NCI-H526 treated with DMSO at 0.1 percent for 48 hours (cell line): ENCODE results near the gene PRKACA.
A peak's percentile ranks its signal among the peaks of the same experiment; 100 is the strongest.

ENCODE experiments used
- DNase-seq: peaks from one replicate; lab custom pipeline; 2025; lab: John Stamatoyannopoulos, UW

The PRKACA gene

GRCh38 chr19:14117668-14118164 is at the start of gene PRKACA:
Gene PRKACA, minus strand, starts transcription at chr19:14117762. Its CDS starts 215 bp downstream, at chr19:14117547.
- DNase-seq = peak; percentile 90

DNA sequence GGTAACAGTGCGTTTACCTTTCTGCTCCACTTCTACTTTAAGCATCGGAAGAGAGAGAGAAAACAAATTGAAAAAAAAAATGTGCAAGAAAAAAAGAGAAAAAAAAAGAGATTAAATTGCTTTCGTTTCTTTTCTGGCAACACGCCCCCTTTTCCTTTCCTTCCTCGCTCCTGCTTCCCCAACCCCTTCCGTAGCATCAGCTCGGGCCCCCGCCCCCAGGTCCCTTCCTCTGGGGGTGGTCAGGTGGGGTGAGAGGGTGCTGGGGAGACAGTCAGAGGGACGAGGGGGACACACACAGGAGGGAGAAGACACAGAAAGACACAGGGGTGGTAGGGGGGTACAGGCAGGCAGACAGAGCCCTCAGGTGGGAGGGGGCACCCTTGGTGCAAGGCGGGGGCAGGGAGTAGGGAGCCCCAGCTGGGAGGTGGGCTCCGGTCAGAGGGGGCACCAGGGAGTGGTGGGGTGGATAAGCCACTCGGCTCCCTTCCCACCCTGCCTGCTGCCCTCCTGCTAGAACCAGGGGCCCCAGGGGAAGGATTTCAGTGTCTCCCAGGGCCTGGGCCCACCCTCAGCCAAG is 49.5 kb upstream of the PRKACA start:
- DNase-seq = no peak

DNA sequence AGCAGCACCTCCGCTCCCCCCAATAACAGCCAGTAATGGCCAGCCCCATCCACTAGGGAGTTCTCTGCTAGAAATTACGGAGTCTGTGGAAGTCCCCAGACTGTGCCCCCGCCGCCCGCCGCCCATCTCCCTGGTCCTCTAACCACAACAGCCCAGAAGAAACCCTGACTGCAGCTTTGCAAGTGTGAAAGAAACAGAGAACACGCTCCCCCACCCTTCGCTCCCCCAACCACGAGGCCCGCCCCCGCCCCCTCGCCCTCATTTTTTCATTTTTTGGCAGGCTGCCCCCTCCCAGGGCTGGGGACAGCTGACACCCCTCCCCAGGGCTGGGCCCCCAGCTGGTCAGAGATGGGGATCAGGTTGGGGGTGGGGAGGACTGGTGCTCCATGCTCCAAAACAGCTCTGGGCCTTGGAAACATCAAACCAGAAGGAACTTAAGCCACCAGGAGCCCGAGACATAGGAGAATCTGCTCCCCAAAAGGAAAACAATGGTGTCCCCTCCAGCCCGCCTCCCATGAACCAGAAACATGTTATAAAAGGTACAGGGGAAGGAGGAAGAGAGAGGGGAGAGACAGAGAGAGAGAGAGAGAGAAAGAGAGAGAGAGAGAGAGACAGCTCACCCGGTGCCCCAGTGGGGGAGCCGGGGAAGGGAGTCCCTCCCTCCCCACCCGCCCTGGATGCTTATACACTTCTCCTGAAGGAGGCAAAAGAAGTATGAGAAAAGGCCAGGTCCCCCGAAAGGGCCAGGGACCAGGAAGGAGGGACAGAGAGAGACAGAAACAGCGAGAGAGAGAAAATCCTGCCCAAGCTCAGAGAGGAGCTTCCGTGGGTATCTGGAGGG is 48.6 kb upstream of the PRKACA start:
- DNase-seq = no peak

- no peak for DNase-seq
Observed at GRCh38 chr19:14164724-14165493, 47.3 kb upstream of the PRKACA start.

DNA sequence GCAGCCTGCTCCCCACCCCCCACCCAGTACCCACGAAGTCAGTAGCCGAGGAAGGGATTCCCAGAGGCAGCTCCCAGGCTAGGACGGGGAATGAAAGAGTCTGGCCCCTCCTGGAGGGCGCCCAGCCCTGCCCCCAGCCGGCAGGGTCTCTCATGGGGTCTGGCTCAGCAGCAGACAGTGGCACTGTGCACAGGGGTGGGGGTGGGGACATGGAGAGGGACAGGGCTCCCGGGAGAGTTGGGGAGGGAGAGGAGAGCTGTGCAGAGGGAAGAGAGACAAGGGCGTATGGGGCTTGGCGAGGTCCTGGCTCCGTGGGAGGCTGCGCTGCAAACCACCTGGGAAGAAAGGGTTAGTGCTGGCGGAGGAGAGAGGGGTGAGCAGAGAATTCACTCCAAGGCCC is 46.5 kb upstream of the PRKACA start:
- DNase-seq = no peak

- DNase-seq = no peak
Observed at GRCh38 chr19:14162871-14163297, 45.3 kb upstream of the PRKACA start.

- DNase-seq = no peak
Observed at GRCh38 chr19:14161305-14161704, 43.7 kb upstream of the PRKACA start.

GRCh38 chr19:14160017-14160703 is 42.6 kb upstream of the PRKACA start:
- no peak for DNase-seq

DNA sequence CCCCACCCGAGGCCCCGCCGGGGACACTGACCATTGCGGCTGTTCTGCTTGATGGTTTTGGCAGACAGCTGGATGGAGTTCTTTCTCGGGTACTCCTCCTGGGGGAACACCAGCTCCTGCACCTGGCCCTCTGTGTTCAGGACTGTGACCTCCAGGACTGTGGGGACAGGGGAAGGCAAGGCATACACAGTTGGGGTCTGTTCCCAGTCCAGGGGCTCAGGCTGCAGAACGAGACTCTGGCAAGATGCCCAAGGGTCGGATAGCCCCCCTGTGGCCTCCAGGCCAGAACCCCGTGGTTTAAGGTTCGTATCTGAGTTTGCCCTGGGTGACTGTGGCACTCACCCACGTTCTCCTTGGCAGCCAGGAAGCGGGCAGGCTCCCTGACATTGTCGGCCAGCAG is 41.5 kb upstream of the PRKACA start:
- DNase-seq = no peak

DNA sequence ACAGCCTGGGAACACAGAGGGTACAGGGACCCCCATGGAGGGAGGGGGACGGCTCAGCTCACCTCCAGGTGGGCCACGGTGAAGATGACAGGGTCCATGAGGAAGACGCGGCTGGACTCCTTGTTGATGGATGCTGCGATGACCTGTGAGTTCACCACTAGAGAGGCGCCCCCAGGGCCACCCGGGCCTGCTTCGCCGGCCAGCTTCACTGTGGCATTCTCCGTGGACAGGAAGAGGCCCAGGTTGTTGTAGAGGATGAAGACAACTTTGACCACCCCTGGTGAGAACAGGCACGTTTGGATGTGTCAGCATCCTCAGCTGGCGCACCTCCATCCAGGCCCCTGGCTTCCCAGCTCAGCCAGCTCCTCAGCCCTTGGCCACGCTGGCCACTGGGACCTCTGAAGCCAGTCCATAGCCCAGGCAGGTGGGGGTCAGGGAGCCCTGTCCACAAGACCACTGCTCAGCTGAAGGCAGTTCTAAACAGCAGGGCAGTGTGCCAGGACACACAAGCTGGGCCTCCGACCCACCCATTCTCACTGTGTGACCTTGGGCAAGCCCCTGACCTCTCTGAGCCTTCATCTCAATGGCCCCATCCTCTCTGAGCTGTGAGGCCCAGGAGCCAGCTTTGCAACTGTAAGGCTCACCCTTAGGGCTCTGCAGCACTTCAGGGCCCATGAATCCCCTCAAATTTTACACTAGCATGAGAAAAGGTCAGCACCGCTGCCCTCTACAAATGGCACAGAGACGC is 40.9 kb upstream of the PRKACA start:
- DNase-seq = no peak

DNA sequence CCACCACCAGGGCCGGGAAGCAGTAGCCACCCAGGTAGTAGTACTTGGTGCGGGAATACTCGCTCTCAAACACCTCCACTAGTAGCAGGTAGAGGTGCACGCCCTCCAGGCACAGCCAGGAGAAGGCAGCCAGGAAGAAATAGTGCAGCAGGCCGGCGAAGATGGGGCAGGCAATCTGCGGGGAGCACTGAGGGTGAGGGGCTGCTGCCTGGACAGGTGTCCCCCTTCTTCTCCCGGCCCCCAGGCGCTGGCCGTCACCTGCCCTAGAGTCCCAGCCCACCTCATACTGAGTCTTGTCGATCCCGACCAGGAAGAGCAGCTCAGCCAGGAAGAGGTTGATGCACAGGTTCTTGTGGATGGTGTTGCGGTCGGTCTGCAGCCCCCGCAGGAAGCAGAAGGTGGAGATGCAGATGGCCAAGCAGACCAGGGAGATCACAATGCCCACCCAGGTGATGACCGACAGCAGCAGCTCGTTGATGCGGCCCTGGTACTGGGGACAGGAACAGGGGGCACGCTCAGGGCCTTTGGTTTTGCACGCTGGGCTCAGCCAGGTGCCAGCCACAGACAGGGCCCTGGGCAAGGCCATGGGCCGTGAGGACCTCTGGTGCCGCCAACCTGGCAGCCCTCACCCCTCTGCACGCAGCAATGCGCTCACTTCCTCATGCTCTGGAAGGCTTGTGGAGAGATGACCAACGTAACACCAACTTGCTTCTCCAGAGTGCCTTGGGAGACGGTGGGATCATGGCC is 39.6 kb upstream of the PRKACA start:
- DNase-seq = no peak

- DNase-seq = no peak
Observed at GRCh38 chr19:14156122-14156521, 38.6 kb upstream of the PRKACA start.

DNA sequence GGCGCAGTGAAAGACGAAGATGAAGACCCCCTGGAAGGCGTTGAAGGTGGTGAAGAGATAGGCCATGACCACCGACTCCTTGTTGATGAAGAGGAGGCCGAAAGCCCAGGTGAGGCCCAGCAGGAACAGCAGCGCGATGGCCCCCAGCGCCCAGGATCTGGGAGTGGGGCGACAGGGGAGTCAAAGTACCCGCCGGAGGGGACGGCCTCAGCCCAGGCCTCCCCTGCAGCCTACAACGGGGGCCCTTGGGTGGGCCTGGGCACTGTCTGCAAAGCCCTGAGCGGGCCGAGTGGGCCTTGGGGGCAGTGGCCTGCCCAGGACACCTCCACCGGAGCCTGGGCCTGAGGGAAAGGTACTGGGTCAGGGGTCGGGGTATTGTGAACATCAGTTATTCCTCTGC is 37.8 kb upstream of the PRKACA start:
- DNase-seq = no peak

GRCh38 chr19:14152713-14153112 is 35.2 kb upstream of the PRKACA start:
- no peak for DNase-seq

DNA sequence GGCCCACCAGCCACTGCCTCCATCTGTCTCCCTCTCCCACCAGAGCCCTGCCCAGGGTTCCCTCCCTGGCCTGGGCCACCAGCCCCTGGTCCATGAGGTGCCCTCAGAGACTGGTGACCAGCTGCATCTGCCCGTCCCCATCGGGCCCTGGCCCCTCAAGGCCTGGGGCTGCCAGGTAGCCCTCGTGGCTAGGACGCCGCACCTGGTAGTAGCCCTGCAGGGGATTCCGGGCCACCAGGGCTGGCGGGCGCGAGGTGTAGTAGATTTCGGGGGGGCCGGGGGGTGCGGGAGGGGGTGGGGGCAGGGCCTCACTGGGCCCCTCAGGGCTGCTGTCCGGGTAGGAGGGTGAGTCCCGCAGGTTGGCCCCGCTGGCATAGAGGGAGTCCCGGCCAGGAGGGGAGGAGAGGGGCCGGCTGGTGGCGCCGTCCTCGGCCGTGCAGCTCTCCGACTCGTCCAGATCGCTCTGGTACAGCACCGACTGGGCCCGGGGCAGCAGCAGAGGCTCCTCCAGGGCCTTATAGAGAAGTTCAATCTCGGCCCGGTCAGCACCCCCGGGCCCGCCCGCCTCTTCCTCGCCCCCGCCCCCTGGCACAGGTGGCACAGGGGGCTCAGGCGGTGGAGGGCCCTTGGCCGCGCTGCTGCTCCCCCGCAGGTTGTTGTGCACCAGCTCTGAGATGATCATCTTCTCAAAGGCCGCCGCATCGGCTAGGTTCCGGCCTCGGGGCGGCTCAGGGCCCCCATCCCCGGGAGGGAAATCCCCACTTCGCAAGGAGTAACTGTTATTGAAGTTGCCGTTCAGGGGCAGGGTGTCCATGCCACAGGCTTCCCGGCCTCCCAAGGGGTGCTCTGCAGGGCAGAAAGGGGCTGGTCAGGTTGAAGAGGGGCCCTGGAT is 33.5 kb upstream of the PRKACA start:
- no peak for DNase-seq

GRCh38 chr19:14150041-14150769 is 32.6 kb upstream of the PRKACA start:
- no peak for DNase-seq

GRCh38 chr19:14149509-14149994 is 32.0 kb upstream of the PRKACA start:
- DNase-seq = no peak

DNA sequence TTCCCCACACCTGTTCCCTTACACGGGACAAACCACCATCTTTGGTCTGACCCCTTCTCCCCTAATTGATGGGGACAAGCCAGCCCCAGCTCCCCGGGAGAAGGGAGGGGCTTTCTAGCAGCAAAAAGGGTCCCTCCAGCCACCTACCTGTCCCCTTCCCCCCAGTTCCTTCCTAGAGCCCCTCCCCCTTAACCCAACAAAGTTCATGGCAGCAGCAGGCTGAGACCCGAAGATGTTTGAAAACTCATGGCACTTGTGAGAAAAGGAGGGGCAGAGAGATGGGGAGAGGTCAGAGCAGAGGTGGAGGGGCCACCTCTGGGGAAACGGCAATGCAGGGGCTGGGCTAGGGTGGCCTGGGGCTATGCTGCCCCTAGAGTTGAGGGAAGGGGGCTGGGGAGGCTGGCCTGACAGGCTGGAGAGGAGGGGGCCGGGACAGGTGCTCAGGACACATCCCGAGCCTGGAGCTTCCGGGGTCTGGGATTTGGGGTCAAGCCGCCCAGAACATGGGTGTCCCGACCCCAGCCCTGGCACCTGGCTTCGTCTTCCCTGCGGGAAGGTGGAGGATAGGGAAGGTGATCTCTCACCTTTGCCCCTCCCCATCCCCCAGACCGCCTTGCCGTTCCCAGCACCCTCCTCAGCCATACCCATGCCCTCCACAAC is 31.3 kb upstream of the PRKACA start:
- DNase-seq = no peak
